HG03060 (cell line): ENCODE measurements around the gene MON2.
"Not testable (repeated sequence)": the region's sequence is repeated elsewhere in the genome, so short reads cannot be mapped to it uniquely, and the experiment has no call there.

ENCODE experiments used
- ATAC-seq: cut with Tn5 transposase; IDR thresholded peaks from one replicate; pipeline ENCODE4 v1.9.1; 2021; ENCODE audit warnings: low read depth, moderate number of reproducible peaks; ENCODE audit not compliant: unreplicated experiment

MON2 gene

DNA sequence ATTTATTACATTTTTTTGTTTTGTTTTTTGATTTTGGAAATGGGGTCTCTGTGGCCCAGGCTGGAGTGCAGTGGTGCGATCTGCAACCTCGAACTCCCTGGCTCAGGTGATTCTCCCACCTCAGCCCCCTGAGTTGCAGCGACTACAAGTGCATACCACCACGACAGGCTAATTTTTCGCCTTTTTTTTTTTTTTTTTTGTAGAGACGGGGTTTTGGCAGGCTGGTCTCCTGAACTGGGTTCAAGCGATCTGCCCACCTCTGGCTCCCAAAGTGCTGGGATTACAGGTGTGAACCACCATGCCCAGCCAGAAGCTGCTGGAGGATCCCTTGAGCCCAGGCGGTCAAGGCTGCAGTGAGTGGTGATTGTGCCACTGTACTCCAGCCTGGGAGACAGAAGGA is 2.3 kb downstream of the MON2 start:
- ATAC-seq = no peak

DNA sequence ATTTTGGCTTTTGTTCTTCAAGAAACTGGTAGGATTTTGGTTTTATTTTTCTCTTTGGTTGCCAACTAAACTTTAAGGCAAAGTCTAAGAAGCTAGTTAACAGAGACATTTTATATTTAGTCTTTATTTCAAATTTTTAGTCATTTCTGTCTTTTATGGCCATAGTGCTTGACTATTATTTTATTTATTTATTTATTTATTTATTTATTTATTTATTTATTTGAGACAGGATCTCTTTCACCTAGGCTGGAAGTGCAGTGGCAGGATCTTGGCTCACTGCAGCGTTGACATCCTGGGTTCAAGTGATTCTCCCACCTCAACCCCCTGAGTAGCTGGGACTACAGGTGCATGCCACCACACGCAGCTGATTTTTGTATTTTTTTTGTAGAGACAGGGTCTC is 3.1 kb downstream of the MON2 start:
- no peak for ATAC-seq

DNA sequence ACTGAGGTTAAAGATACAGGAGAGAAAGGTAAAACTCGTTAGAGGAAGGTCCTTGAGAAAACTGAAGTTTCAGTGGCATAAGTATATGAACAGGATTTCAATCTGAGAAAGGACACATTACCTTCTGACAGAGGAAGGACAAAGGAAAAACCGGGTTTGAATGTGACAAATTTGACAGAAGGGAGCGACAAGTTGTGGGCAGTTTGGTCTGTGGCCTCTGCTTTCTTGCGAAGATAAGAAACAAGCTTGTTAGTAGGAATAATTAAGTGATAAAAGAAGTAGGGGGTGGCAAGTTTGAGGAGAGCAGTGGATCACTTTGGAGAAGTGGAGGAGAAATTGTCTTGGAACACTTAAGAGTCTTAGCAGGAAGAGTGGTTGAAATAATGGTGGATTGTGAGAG is 5.1 kb downstream of the MON2 start:
- no peak for ATAC-seq

DNA sequence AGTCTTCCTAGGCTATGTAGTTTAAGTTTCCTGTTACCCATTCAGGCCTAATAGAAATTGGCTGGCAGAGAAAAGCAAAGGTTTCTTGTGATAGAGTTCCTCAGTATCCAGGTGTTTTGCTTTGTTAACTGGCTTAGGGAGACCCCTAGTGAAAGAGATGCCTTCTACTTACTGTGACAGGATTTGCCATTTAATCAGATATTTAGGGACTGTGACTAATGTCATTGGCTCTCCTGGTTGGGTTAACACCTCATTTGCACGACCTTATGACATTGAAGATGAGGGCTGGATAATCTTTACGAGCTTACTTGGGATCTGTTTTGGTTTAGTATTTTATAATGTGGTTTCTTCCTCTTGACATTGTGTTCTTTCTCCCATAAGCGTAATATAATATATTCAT is 5.8 kb downstream of the MON2 start:
- ATAC-seq = no peak

DNA sequence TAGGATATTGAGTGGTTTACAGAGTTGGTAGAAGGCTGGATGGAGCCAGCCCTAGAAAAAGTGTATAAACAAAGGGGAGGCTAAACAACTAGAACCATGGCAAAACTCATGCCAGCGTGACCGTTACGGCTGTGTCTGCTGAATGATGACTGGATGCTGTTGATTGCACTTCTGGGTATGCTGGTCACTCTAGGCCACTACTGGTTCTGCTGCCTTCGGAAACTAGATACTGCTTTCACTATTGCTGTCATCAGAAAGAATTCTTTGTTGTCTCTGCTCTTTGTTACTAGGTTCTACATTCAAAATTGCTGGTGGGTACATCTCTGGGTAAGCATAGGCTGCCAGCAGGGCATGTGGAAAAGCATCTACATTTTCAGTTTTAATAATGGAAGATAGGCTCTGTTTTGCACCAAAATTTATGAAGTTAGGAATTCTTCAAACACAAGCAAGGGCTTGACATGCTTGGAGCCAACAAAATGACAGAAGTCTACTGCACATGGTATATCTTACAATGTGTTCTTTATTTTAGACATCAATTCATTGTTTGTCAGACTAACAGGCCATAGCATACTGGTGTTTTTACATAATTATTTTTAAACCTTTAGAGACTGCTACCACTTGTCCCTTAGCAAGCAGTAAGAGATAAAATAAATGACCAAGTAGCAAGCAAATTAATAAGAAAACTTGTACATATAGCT is 15.4 kb downstream of the MON2 start:
- ATAC-seq = no peak

DNA sequence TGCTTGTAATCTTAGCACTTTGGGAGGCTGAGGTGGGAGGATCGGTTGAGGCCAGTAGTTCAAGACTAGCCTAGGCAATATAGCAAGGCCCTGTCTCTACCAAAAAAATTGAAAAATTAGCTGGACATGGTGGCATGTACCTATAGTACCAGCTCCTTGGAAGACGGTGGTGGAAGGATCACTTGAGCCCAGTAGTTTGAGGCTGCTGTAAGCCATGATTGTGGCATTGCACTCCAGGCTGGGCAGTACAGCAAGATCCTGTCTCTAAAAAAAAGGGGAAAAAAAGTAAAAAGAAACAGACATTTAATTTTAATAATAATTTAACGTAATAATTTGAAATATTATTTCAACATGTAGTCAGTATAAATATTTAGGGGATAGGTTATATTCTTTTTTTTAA is 16.1 kb downstream of the MON2 start:
- ATAC-seq = no peak

DNA sequence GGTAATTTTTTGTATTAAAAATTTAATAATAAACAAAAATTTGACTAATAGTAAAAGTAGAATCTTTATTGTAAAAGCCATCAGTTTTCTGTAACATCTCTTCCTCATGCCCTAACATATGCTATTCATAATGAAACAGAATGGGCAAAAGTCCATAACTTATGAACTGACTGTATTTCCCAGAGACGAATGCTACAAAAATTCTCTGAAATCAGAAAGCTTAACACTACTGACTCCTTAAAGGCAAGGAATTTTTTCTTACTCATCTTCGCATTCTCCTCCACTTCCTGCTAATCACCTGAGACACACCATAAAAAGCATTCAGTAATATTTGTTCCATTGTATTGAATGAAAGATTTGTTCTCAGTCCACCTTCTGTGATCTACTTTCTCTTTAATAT is 17.6 kb downstream of the MON2 start:
- ATAC-seq = no peak

DNA sequence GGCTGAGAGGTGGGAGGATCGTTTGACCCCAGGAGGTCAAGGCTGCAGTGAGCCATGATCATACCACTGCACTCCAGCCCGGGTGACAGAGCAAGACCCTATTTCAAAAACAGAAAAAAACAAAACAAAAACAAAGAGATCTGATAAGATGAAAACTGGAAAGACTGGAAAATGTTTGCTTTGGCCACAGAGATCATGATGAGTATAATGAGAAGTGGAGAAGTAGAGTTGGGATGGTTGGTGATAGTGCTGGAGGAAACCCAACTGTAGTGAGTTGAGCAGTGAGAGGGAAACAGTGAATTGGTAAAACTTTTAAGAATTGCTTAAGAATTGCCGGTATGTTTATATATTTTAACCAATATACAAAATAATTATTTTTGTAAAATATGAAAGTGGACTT is 39.2 kb downstream of the MON2 start:
- no peak for ATAC-seq

DNA sequence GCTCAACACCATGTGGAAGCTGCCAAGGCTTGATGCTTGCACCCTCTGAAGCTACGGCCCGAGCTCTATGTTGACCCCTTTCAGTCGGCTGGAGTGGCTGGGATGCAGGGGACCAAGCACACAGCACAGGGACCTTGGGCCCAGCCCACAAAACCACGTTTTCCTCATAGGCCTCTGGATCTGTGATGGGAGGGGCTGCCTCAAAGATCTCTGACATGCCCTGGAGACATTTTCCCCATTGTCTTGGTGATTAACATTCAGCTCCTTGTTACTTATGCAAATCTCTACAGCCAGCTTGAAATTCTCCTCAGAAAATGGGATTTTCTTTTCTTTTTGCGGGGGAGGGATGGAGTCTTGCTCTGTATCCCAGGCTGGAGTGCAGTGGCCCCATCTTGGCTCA is 46.3 kb downstream of the MON2 start:
- no peak for ATAC-seq

DNA sequence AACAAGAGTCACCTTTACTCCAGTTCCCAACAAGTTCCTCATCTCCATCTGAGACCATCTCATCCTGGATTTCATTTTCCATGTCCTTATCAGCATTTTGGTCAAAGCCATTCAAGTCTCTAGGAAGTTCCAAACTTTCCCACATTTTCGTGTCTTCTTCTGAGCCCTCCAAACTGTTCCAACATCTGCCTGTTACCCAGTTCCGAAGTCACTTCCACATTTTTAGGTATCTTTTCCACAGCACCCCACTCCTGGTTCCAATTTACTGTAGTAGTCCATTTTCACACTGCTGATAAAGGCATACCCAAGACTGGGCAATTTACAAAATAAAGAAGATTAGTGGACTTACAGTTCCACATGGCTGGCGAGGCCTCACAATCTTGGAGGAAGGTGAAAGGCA is 47.5 kb downstream of the MON2 start:
- ATAC-seq = not testable (repeated sequence)

DNA sequence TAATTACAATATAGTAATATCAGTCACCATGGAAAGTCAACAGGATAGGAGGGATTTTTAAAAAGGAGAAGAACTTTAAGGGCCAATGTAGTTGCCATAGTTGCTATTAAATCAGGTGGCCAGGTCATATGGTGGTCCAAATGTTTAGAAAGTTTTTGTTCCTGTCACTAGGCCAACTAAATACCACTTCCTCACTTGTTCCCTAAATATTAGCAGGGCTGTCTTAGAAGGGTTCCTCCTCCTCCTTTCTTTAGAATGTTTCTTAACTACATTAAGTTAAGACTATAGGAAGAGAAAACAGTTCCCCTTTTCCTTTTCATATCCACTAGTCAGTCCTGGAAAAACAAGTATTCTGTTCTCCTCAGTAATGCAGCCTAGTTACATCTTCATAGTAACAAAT is 50.3 kb downstream of the MON2 start:
- no peak for ATAC-seq

DNA sequence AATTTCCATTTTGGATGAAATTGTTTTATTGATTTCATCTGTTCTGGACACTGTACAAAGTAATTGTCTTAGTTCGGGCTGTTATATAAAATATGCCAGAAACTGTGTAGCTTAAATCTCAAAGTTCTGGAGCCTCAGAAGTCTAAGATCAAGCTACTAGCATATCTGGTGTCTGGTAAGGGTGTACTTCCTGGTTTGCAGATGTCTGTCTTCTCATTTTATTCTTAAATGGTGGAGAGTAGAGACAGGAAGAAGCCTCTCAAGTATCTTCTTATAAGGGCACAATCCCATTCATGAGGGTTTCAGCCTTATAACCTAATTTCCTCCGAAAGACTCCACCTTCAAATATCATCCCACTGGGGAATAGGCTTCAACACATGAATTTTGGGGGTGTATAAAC is 51.3 kb downstream of the MON2 start:
- ATAC-seq = no peak

DNA sequence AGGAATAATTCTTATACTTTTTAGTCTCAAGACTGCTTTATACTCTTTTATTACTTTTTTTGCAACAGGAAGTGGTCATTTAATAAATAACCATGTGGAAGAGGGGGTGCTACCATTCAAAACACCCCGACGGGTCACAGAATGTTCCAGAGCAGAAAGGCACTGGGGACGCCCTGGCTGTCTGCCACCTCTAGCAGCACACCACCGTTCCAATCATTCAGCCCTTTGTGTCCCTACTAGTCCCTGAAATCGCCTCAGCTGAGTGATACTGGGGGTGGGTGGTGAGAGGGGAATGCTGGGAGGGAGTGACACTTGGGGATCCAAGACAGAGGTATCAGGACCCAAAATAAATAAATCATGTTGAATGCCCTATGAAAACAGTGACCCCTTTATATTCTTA is 52.4 kb downstream of the MON2 start:
- no peak for ATAC-seq

DNA sequence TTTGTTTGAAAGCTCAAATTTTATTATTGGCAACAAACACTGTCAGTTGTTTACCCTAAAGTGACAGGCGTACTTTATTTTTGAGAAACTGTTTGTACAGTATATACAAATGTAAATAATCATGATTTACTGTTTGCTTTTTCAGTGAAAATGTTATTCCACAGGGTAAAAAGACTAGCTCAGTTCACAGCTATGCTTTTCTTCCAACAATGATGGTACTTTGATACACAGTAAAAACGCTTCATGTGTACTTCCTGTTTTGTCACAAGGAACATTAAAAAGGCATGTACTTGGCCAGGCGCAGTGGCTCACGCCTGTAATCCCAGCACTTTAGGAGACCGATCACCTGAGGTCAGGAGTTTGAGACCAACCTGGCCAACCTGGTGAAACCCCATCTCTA is 53.7 kb downstream of the MON2 start:
- ATAC-seq = no peak

DNA sequence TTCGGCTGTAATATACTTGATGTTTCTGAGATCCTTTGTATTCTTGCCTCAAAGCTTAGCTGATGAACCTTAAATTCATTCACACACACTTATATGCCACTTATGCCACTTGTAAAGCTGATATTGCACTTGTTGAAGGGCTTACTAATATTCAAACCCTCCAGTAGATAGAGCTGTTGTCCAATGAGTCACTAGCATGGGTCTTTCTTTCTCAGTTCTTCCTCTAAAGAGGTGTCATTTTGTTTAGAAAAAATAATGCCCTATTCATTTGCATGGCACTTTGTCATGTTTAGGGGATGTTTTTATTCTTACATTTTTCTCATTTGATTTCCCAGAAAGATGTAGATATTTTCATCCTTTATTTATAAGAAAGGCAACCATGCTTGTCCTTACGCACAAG is 56.4 kb downstream of the MON2 start:
- no peak for ATAC-seq

DNA sequence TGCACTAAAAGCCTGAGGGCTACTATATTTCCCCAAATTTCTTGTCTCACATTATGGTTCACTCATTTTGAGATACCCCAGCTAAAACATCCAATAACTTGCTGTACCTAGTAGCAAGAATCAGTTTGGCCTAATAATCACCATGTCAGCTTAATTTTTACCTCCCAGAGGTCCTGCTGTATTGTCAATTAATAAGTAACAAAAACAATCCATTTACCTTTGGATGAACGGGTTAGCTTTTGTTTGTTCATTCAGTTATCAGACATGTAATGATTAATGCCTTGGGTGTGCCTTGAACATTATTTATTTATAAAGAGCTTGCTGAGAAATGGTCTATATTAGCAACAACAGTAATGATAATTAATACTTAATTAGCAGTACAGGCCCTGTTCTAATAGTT is 57.0 kb downstream of the MON2 start:
- ATAC-seq = no peak

DNA sequence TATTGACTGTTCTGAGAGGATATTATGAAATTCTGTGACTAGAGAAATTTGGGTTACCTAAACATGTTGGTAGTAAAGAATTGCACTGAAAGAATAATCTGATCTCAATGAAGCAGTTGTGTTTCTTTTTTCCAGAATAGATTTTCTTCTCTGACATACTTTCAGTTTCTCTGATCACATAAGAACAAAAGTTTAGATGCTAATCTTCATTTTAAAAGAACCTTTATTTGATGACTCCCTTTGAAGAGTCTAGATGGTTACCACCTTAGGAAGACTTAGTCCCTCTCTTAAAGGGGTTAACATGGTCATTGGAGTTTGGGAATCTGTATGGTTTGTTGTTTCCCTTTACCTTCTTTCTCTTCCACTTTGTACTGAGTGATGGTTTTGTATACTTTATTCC is 58.6 kb downstream of the MON2 start:
- no peak for ATAC-seq

DNA sequence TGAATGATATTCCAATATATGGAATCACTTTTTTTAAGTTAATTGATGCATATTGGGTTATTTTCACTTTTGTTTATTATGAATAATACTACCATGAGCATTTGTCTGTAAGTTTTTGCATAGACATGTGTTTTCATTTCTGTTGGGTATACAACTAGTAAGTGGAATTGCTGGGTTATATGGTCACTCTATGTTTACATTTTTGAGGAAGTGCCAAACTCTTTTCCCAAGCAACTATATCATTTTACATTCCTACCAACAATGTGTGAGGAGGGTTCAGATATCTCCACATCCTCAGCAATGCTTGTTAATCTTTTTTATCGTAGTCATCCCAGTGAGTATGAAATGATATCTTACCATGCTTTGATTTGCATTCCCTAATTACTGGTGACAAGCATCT is 64.0 kb downstream of the MON2 start:
- ATAC-seq = no peak

DNA sequence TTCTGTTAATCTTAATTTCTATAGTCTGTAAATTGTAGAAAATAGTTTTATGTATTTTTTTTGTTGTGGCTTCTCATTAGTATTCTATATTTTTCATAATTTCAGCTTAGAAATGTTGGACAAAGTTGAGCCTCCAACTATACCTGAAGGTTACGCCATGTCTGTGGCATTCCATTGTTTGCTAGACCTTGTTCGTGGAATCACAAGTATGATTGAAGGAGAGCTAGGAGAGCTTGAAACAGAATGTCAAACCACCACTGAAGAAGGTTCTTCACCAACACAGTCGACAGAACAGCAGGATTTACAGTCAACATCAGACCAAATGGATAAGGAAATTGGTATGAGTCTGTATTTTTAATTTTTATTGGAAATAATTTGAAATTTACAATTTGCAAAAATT is 65.7 kb downstream of the MON2 start:
- no peak for ATAC-seq

DNA sequence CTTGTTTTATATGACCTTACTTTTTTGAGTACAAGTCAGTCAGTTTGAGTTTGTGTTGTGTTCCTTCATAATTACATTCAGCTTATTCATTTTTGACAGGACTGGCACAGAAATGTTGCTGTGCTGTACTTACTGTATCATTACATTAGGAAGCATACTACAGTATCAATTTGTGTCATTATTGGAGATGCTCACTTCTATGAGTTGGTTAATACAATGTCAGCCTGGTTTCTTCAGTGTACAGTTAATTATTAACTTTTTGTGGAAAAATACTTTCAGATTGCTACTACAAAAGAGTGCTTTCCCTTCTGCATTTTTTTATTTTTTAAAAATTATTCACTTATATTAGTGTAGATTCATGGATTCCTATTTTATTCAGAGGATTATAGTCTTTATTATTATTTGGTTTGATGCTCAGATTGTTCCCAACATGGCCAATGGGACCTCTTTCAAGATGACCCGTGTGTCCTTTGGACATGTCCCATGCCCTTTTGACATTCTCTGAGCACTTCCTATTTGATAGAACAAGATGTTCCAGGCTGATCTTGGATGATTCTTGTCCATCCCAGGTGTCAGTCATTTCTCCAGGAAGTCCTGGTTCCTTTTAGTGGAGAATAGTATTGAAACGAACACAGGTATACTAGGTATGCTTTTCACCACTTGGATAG is 66.6 kb downstream of the MON2 start:
- ATAC-seq = no peak

DNA sequence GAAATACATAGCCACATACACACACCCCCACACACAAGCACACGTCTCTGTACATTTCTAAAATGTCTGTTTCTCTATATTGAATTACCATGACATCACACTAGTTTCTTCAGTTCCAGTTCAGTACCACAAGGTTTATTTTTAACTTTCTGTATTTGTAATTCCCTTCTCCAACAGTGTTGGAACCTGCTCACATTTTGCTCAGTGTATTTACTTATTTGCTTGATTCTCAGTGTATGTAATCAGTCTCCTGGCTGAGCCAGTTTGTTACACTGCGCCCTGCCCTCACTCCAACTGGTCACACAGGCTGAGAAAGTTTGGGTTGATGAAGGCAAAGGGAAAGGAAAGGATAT is 67.1 kb downstream of the MON2 start:
- ATAC-seq = no peak

DNA sequence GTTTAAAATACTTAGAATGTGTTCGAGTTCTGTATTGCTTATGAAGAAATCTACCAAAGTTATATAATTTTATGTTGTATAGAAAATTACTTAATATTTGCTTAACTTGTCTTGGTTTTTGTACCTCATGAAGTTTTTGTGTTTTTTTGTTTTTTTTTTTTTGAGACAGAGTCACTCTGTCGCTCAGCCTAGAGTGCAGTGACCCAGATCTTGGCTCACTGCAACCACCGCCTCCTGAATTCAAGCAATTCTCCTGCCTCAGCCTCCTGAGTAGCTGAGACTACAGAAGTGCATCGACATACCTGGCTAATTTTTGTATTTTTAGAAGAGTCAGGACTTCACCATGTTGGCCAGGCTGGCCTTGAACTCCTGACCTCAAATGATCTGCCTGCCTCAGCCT is 69.9 kb downstream of the MON2 start:
- ATAC-seq = no peak

DNA sequence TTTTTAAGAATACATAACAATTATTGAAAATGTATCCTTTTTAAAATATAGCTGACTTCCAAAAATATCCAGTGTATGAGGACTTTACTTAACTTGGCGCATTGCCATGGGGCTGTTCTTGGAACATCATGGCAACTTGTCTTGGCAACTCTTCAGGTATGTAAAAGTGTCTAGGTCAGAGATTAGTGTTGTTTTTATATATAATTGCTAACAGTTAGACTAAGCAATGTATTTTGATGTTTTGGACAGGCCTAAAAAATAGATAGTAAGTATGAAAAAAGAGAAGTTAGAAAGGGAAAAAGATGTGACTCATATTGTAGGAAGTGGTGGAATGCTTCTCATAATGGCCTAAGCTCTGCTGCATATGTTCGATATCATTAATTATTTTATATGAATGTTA is 70.9 kb downstream of the MON2 start:
- ATAC-seq = no peak
